ENCODE measurements around the gene TMEM220.

GRCh38 chr17:10728331-10728892 is 1.4 kb downstream of the TMEM220 start:
- TF ChIP-seq CTCF (conservative IDR thresholded peaks at IDR 0.05; ENCODE audit: low read depth, low read length) (no peak), EZH2 (IDR thresholded peaks at IDR 0.05; ENCODE audit: low read length, unreplicated experiment) (no peak), EZH2phosphoT487 (IDR thresholded peaks at IDR 0.05; ENCODE audit: borderline replicate concordance, low read length) (no peak)
